ENCODE data around the gene FGD5. TPM values are rescaled to one million over a fixed set of nuclear protein-coding genes. Genes with fewer than 3 reads are reported as not detected.

FGD5 gene
- total RNA-seq, 4 donors from 2014 or later = 9.1 to 75.0 (median 16.1) TPM

DNA sequence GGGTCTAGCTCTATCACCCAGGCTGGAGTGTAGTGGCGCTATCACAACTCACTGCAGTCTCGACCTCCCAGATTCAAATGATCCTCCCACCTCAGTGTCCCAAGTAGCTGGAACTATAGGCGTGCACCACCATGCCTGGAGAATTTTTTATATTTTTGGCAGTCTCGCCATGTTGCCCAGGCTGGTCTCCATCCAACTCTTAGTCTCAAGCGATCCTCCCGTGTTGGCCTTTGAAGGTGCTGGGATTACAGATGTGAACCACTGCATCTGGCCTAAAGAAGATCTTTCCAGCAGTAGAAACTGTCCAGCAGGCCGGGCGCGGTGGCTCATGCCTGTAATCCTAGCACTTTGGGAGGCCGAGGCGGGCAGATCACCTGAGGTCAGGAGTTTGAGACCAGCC is 73.5 kb downstream of the FGD5 start:
- TF ChIP-seq, protein P1, sequence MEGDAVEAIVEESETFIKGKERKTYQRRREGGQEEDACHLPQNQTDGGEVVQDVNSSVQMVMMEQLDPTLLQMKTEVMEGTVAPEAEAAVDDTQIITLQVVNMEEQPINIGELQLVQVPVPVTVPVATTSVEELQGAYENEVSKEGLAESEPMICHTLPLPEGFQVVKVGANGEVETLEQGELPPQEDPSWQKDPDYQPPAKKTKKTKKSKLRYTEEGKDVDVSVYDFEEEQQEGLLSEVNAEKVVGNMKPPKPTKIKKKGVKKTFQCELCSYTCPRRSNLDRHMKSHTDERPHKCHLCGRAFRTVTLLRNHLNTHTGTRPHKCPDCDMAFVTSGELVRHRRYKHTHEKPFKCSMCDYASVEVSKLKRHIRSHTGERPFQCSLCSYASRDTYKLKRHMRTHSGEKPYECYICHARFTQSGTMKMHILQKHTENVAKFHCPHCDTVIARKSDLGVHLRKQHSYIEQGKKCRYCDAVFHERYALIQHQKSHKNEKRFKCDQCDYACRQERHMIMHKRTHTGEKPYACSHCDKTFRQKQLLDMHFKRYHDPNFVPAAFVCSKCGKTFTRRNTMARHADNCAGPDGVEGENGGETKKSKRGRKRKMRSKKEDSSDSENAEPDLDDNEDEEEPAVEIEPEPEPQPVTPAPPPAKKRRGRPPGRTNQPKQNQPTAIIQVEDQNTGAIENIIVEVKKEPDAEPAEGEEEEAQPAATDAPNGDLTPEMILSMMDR (IDR thresholded peaks at IDR 0.05) = no peak
- ATAC-seq (ENCODE audit: low FRiP score) (no peak), DNase-seq (ENCODE audit: low spot score) (no peak)

DNA sequence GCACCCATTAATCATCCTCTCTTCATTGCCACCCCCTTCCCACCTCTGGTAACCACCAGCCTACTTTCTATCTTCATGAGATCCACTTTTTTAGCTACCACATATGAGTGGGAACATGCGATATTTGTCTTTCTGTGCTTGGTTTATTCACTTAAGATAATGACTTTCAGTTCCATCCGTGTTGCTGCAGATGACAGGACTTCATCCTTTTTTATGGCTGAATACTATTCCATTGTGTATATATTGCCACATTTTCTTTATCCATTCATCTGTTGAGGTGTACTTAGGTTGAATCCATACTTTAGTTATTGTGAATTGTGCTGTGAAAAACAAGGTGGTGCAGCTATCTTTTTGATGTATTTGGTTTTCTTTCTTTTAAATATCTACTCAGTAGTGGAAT is 75.3 kb downstream of the FGD5 start:
- DNase-seq (ENCODE audit: low spot score) = no peak
- ATAC-seq (ENCODE audit: low FRiP score) = no peak
- TF ChIP-seq, protein P1 (IDR thresholded peaks at IDR 0.05) = no peak

DNA sequence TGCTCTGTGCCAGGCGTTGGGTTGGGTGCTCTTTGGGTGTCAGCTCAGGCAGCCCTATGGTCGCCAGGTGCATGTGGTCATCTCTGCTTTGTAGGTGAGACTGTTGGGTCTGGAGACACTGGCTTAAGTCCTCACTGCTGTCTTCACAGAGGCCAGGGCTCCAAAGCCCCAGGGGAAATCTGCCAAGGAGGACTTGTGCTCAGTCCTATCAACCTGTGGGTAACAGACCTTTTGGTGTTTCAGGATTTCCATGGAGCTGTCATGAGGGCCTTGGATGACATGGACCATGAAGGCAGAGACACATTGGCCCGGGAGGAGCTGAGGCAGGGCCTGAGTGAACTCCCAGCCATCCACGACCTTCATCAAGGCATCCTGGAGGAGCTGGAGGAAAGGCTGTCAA is 78.5 kb downstream of the FGD5 start:
- TF ChIP-seq, protein P1 (IDR thresholded peaks at IDR 0.05) = no peak
- ATAC-seq (ENCODE audit: low FRiP score) (no peak), DNase-seq (ENCODE audit: low spot score) (no peak)

DNA sequence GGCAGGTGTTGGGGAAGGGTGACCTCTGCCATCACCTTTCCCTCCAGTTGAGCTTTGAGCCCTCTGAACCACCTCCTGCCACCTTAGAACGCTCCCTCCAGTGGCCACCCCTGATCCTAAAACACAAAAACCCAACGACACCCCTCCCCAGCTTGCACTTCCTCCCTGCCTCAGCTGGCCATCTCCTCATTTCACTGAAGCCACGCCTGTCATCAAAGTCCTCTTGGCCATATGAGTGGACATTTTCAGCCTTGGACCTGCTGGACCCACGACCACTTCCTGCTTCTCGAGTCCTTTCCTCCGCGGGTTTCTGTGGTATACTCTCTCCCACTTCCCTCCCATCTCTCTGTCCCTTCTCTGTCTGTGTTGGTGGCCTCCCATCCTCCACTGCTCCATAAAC is 80.2 kb downstream of the FGD5 start:
- ATAC-seq (ENCODE audit: low FRiP score) (no peak), DNase-seq (ENCODE audit: low spot score) (no peak)
- TF ChIP-seq, protein P1 (IDR thresholded peaks at IDR 0.05) = no peak

- TF ChIP-seq, protein P1 (IDR thresholded peaks at IDR 0.05) = no peak
- no peak for DNase-seq (ENCODE audit: low spot score)
- no peak for ATAC-seq (ENCODE audit: low FRiP score)
Measured at GRCh38 chr3:14899993-14900618, 81.3 kb downstream of the FGD5 start.

DNA sequence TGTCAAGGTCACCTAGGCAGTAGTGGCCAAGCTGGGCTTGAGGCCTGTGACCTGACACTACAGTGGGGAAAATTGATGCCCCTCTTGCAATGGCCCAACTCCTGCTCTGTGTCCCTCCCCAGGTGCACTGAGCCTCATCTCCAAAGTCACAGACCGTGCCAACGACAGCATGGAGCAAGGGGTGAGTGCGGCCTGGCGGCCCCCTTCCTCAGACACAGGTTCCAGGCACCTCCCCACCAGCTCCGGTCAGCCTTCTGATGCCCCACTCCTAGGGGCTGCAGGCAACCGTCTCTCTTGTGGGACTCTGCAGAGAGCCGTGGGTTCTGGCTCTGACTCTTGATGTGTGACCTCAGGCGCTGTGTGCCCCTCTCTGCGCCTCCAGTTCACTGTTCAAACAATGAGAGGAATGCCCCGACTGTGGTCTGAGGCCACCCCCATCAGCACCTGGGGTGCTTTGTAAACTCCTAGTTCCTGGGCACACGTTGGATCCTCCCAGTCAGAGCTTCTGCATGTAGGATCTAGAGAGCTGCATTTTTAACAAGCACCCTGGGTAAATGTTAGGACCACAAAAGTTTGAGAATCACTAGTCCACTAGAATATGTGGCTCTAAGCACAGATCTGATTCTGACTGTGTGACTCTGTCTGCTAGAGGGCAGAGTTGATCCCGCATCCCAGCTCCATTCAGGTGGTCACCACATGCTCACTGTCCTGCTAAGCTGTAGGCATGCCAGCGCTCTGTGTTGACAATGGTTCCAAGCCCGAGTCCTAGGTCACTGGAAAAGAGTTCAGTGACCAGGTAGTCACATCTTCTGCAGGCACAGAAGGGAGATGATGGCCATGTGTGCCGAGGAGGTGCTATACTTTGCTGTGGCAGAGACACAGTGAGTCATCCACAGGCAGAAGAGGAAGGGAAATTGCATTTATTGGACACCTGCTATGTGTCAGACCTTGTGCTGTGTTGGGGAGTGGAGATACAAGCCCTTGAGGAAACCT is 82.4 kb downstream of the FGD5 start:
- DNase-seq (ENCODE audit: low spot score) = no peak
- no peak for ATAC-seq (ENCODE audit: low FRiP score)
- TF ChIP-seq, protein P1 (IDR thresholded peaks at IDR 0.05) = no peak
